ENCODE measurements around the gene ACOXL. TPM values are rescaled to one million over a fixed set of nuclear protein-coding genes. Genes with fewer than 3 reads are reported as not detected.
A peak's percentile ranks its signal among the peaks of the same experiment; 100 is the strongest.

The ACOXL gene
- polyA plus RNA-seq, 3 donors = 0.35 TPM; not detected in 2

- Histone ChIP-seq H3K4me1 (ENCODE audit: control insufficient read depth in 1 of 2, insufficient read depth in 2 of 2, low read length in 2 of 2) (peaks cover 51 to 58% of the 10 kb centered on the region in 2 donors), H2AFZ (ENCODE audit: insufficient read depth, low read depth, low read length, poor library complexity, severe bottlenecking) (peak overlapping the region; percentile 66), H3K27me3 (ENCODE audit: control insufficient read depth in 2 of 2, insufficient read depth in 2 of 2, low read length in 2 of 2) (peaks cover 13 to 27% of the 10 kb centered on the region in 2 donors), H3K36me3 (replicated peaks in 1 of 2; ENCODE audit: control insufficient read depth in 1 of 2, insufficient read depth in 2 of 2, low read length in 2 of 2) (peaks cover 32 to 42% of the 10 kb centered on the region in 2 donors), H3K27ac (ENCODE audit: low read depth in 1 of 2, low read length in 2 of 2) (peak overlapping the region; percentile 47 to 85), H3K79me2 (ENCODE audit: insufficient read depth, low read length) (peaks cover 38% of the 10 kb centered on the region), H3K9ac (ENCODE audit: insufficient read depth, low read length, poor library complexity, severe bottlenecking) (peak overlapping the region; percentile 80), H3K9me3 (replicated peaks in 1 of 2; ENCODE audit: control insufficient read depth in 1 of 2, insufficient read depth in 1 of 2, low read length in 2 of 2) (no peaks in the 10 kb centered on the region), H4K20me1 (ENCODE audit: insufficient read depth, low read length) (peaks cover 67% of the 10 kb centered on the region), H3K4me2 (replicated peaks; ENCODE audit: extremely low read depth, low read length, poor library complexity, severe bottlenecking) (peak overlapping the region; percentile 97), H3K4me3 (replicated peaks in 1 of 3; ENCODE audit: low read depth in 2 of 3, low read length in 3 of 3) (peak overlapping the region; percentile 75 to 98 (median 84))
- Mint-ChIP-seq H3K4me1 (peaks cover 54% of the 10 kb centered on the region), H3K27ac (peak overlapping the region; percentile 80 to 92 (median 88)), H3K27me3 (ENCODE audit: low read depth in 3 of 3) (peaks cover 26 to 34% (median 30%) of the 10 kb centered on the region in 3 donors), H3K36me3 (peaks cover 45 to 53% of the 10 kb centered on the region in 2 donors), H3K9me3 (peaks cover 0 to 23% (median 2%) of the 10 kb centered on the region in 7 donors), H3K4me3 (peak overlapping the region; percentile 90 to 98)
- no peak for TF ChIP-seq CTCF (IDR thresholded peaks at IDR 0.05)
- intact Hi-C loops (cut with micrococcal nuclease) = loop anchor here in 1 of 2 donors (5.0 to 10.0 kb wide), 2 partner anchors 131 to 308 kb away; no protein-coding TSS in a partner anchor
- DNase-seq = peak; percentile 59 to 71 (median 66)
- WGBS (ENCODE audit: insufficient coverage) = under 1% methylated on average over 92 of the region's 92 CpGs
Measured at GRCh38 chr2:111122631-111123421, 390.5 kb downstream of the ACOXL start.

- H3K27ac ChIP-seq (ENCODE audit: low read depth in 1 of 2, low read length in 2 of 2) = no peak overlapping the region
- WGBS (ENCODE audit: insufficient coverage) = 100% methylated on average over 4 of the region's 7 CpGs
- Mint-ChIP-seq H3K36me3 (peaks cover 52 to 55% of the 10 kb centered on the region in 2 donors), H3K27ac (peak overlapping the region in 3 of 7 donors; percentile 23 to 81 (median 40)), H3K4me3 (peak overlapping the region; percentile 76 to 91), H3K4me1 (peaks cover 52% of the 10 kb centered on the region), H3K9me3 (peaks cover 0 to 16% (median 2%) of the 10 kb centered on the region in 7 donors), H3K27me3 (ENCODE audit: low read depth in 3 of 3) (peaks cover 16 to 25% (median 21%) of the 10 kb centered on the region in 3 donors)
- DNase-seq = no peak
- no peaks in the 10 kb centered on the region for H3K9me3 ChIP-seq (replicated peaks in 1 of 2; ENCODE audit: control insufficient read depth in 1 of 2, insufficient read depth in 1 of 2, low read length in 2 of 2)
- H3K4me1 ChIP-seq (ENCODE audit: control insufficient read depth in 1 of 2, insufficient read depth in 2 of 2, low read length in 2 of 2) = peaks cover 47 to 56% of the 10 kb centered on the region in 2 donors
- intact Hi-C loops (cut with micrococcal nuclease) = loop anchor here in 1 of 2 donors (5.0 to 10.0 kb wide), 2 partner anchors 131 to 309 kb away; no protein-coding TSS in a partner anchor
- H3K79me2 ChIP-seq (ENCODE audit: insufficient read depth, low read length) = peaks cover 38% of the 10 kb centered on the region
- no peak overlapping the region for H3K9ac ChIP-seq (ENCODE audit: insufficient read depth, low read length, poor library complexity, severe bottlenecking)
- peaks cover 11 to 18% of the 10 kb centered on the region in 2 donors for H3K27me3 ChIP-seq (ENCODE audit: control insufficient read depth in 2 of 2, insufficient read depth in 2 of 2, low read length in 2 of 2)
- peak overlapping the region; percentile 97 for H3K4me2 ChIP-seq (replicated peaks; ENCODE audit: extremely low read depth, low read length, poor library complexity, severe bottlenecking)
- no peak overlapping the region for H2AFZ ChIP-seq (ENCODE audit: insufficient read depth, low read depth, low read length, poor library complexity, severe bottlenecking)
- H3K4me3 ChIP-seq (replicated peaks in 1 of 3; ENCODE audit: low read depth in 2 of 3, low read length in 3 of 3) = peak overlapping the region in 1 of 3 experiments; percentile 98
- H3K36me3 ChIP-seq (replicated peaks in 1 of 2; ENCODE audit: control insufficient read depth in 1 of 2, insufficient read depth in 2 of 2, low read length in 2 of 2) = peaks cover 35 to 50% of the 10 kb centered on the region in 2 donors
- no peak for TF ChIP-seq CTCF (IDR thresholded peaks at IDR 0.05)
- peaks cover 76% of the 10 kb centered on the region for H4K20me1 ChIP-seq (ENCODE audit: insufficient read depth, low read length)
Measured at GRCh38 chr2:111123751-111124150, 391.4 kb downstream of the ACOXL start.
